ENCODE data around the gene PRPSAP2.

The PRPSAP2 gene

DNA sequence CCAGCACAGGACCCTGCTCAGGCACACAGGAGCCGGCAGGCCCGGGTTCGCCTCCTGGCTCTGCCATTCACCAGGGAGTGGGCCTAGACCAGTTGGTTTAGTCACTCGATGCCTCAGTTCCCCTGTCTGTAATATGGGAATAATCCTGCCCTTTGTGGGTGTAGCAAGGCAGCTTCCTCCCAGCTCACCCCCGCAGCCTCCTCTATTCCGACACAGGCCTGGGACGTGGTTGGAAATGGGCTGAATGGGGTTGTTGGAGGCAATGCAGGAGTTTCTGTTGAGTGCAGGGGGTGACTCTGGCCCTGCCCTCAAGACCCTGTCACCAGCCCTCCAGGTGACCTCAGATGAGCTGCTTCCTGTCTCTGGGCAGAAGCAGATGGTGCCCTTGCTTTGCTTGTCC lies 113.9 kb downstream of the PRPSAP2 start:
- no peaks in the 10 kb centered on the region for H3K36me3 ChIP-seq
- H3K9me3 ChIP-seq = no peaks in the 10 kb centered on the region
- DNase-seq = no peak
- H3K27me3 ChIP-seq = no peaks in the 10 kb centered on the region
- TF ChIP-seq, protein P1, sequence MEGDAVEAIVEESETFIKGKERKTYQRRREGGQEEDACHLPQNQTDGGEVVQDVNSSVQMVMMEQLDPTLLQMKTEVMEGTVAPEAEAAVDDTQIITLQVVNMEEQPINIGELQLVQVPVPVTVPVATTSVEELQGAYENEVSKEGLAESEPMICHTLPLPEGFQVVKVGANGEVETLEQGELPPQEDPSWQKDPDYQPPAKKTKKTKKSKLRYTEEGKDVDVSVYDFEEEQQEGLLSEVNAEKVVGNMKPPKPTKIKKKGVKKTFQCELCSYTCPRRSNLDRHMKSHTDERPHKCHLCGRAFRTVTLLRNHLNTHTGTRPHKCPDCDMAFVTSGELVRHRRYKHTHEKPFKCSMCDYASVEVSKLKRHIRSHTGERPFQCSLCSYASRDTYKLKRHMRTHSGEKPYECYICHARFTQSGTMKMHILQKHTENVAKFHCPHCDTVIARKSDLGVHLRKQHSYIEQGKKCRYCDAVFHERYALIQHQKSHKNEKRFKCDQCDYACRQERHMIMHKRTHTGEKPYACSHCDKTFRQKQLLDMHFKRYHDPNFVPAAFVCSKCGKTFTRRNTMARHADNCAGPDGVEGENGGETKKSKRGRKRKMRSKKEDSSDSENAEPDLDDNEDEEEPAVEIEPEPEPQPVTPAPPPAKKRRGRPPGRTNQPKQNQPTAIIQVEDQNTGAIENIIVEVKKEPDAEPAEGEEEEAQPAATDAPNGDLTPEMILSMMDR (IDR thresholded peaks at IDR 0.05; ENCODE audit: low read depth, low read length) = no peak
- no peak overlapping the region for H3K4me3 ChIP-seq (ENCODE audit: low read depth, low read length)
- H3K4me1 ChIP-seq = no peaks in the 10 kb centered on the region

DNA sequence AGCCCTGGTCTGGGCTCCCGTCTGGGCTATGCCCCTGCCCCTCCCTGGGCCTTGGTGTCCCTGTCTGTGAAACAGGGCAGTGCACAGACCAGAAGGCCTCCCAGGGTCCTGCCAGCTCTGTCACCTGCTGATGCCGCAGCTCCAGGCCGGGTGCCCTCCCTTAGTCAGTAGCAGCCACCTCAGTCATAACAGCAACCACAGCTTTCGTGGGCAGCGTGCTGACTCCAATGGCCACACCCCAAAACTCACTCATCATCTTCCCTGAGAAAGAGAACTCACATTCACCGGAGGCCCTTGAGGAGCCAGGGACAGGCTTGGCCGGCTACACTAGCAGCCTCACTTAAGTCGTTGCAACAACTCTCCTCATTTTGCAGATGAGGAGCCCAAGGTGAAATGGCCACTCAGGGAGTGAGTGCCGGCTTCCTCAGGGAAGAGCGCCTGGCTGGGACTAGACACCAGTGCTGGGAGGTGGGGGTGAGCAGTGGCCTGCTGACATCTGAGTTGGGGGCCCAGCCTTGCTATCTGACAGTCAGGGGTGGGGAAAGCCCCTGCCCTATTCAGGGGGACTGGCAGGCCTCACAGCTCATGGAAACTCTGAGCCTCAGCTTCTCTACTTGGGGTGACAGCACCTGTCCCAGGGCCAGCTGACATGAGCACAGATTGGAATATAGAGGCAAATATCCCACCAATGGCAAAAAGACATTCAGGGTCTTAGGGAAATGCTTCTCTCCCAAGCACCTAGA lies 116.6 kb downstream of the PRPSAP2 start:
- DNase-seq = no peak
- Histone ChIP-seq H3K36me3 (no peaks in the 10 kb centered on the region), H3K27me3 (no peaks in the 10 kb centered on the region), H3K4me3 (ENCODE audit: low read depth, low read length) (no peak overlapping the region), H3K9me3 (no peaks in the 10 kb centered on the region), H3K4me1 (no peaks in the 10 kb centered on the region)
- TF ChIP-seq, protein P1 (IDR thresholded peaks at IDR 0.05; ENCODE audit: low read depth, low read length) = no peak

DNA sequence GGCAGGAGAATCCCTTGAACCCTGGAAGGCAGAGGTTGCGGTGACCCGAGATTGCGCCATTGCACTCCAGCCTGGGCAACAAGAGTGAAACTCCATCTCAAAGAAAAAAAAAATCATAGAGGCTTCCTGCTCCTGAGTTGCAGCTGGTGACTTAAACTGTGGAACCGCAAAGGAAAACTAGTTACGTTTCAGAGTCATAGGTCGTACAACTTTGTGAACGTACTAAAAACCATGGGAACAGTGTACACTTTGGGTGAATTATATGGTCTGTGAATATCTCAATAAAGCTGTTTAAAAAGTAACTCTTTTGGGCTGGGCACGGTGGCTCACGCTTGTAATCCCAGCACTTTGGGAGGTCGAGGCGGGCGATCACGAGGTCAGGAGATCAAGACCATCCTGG lies 117.7 kb downstream of the PRPSAP2 start:
- no peaks in the 10 kb centered on the region for H3K36me3 ChIP-seq
- H3K4me3 ChIP-seq (ENCODE audit: low read depth, low read length) = no peak overlapping the region
- DNase-seq = no peak
- H3K27me3 ChIP-seq = no peaks in the 10 kb centered on the region
- TF ChIP-seq, protein P1 (IDR thresholded peaks at IDR 0.05; ENCODE audit: low read depth, low read length) = no peak
- H3K4me1 ChIP-seq = no peaks in the 10 kb centered on the region
- no peaks in the 10 kb centered on the region for H3K9me3 ChIP-seq

DNA sequence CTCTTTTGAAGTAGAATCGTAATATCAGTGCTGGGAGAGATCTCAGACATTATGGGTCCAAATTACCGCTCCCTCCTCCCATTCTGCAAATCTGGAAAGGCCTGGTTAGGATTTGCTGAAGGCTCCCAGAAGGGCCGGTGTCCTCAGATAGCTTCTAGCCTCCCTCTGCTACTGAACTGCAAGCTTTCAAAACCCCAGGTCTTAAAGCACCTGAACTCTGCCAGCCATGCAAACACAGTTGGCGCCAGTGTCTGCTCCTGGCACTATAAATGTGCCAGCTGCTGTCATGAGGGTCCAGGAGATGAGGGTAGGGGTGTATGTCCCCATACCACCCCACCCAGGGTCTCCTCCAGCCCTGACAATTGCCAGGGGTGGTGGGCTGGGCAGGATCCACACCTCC lies 118.3 kb downstream of the PRPSAP2 start:
- Histone ChIP-seq H3K9me3 (no peaks in the 10 kb centered on the region), H3K4me3 (ENCODE audit: low read depth, low read length) (no peak overlapping the region), H3K36me3 (no peaks in the 10 kb centered on the region), H3K27me3 (no peaks in the 10 kb centered on the region), H3K4me1 (no peaks in the 10 kb centered on the region)
- no peak for DNase-seq
- TF ChIP-seq, protein P1 (IDR thresholded peaks at IDR 0.05; ENCODE audit: low read depth, low read length) = no peak

DNA sequence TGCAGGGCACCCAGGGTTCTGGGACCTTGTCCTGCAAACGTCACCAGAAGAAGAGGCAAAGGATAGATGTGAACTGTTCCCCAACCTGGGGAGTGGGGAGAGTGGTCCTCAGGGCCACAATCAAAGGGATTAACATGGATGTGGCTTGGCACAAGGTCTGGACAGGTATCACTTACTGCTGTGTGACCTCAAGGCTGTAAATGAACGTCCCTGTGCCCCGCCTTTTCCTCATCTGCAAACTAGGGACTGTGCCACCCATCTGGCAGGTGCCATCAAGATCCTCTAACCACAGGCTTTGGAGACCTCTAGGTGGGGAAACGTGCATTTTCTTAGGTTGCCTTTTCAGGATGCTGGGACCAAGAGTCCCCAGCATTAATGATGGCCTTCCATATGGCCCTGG lies 119.1 kb downstream of the PRPSAP2 start:
- Histone ChIP-seq H3K4me1 (no peaks in the 10 kb centered on the region), H3K4me3 (ENCODE audit: low read depth, low read length) (no peak overlapping the region), H3K27me3 (no peaks in the 10 kb centered on the region), H3K9me3 (no peaks in the 10 kb centered on the region), H3K36me3 (no peaks in the 10 kb centered on the region)
- no peak for DNase-seq
- TF ChIP-seq, protein P1 (IDR thresholded peaks at IDR 0.05; ENCODE audit: low read depth, low read length) = no peak

DNA sequence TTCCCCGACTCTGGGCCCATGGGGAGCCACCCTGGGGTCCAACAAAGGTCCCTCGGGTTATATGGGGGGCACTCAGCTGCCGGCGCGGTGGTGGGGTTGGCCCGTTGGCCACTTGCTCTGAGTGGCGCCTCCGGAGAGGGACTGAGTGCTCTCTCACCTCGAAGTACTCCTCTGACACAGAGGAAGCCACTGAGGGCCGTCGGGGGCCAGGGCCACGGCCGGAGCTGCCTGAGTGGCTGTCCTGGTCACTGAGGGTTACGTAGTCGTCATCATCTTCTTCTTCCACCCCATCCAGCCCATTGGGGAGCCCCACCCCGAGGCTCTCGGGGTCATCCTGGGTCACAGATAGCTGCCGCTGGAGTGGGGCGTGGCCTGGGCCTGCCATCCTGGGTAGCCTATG lies 119.7 kb downstream of the PRPSAP2 start:
- Histone ChIP-seq H3K4me1 (no peaks in the 10 kb centered on the region), H3K36me3 (no peaks in the 10 kb centered on the region), H3K4me3 (ENCODE audit: low read depth, low read length) (no peak overlapping the region), H3K27me3 (no peaks in the 10 kb centered on the region), H3K9me3 (no peaks in the 10 kb centered on the region)
- TF ChIP-seq, protein P1 (IDR thresholded peaks at IDR 0.05; ENCODE audit: low read depth, low read length) = no peak
- no peak for DNase-seq
